Neuronal stem cell (in vitro differentiated cells): ENCODE results near the gene SSX4. TPM values are rescaled to one million over a fixed set of nuclear protein-coding genes. Genes with fewer than 3 reads are reported as not detected.
"Not testable (repeated sequence)": the region's sequence is repeated elsewhere in the genome, so short reads cannot be mapped to it uniquely, and the experiment has no call there.

Source experiments
- DNase-seq: peaks from one replicate; pipeline ENCODE4 v3.0.0-alpha.2; 2013; ENCODE audit warnings: low spot score
- H2AFZ ChIP-seq: one replicate; pipeline ENCODE4 v1.6.1; 2013; ENCODE audit warnings: mild to moderate bottlenecking, low read length, inconsistent platforms
- H2AK5ac ChIP-seq: 2 replicates; pipeline ENCODE4 v1.6.1; 2013; ENCODE audit warnings: low read depth, mild to moderate bottlenecking, inconsistent platforms, low read length, moderate library complexity, mixed read lengths
- H2BK120ac ChIP-seq: 2 replicates; pipeline ENCODE4 v1.6.1; 2013; ENCODE audit warnings: low read depth, mild to moderate bottlenecking, inconsistent platforms, low read length, moderate library complexity, mixed read lengths
- H2BK12ac ChIP-seq: one replicate; pipeline ENCODE4 v1.6.1; 2013; ENCODE audit warnings: low read length, inconsistent platforms
- H2BK15ac ChIP-seq: 2 replicates; pipeline ENCODE4 v1.6.1; 2013; ENCODE audit warnings: mild to moderate bottlenecking, low read length, inconsistent platforms, mixed read lengths
- H2BK5ac ChIP-seq: one replicate; pipeline ENCODE4 v1.6.1; 2013; ENCODE audit warnings: inconsistent platforms, mild to moderate bottlenecking, low read length, moderate library complexity
- H3K14ac ChIP-seq: one replicate; pipeline ENCODE4 v1.6.1; 2013; ENCODE audit warnings: low read length, inconsistent platforms
- H3K18ac ChIP-seq: 2 replicates; pipeline ENCODE4 v1.6.1; 2013; ENCODE audit warnings: low read length, inconsistent platforms
- H3K23ac ChIP-seq: 2 replicates; pipeline ENCODE4 v1.6.1; 2013; ENCODE audit warnings: low read depth, mild to moderate bottlenecking, mixed read lengths, low read length, inconsistent platforms; ENCODE audit not compliant: poor library complexity
- H3K27ac ChIP-seq: replicated peaks from 3 replicates; pipeline ENCODE4 v1.5.1; 2013; ENCODE audit warnings: low read length, inconsistent platforms
- H3K27me3 ChIP-seq, 3 experiments: 2 replicates each; pipeline ENCODE4 v1.6.1; 2013; ENCODE audit warnings: low read length in 3 of 3, mild to moderate bottlenecking in 2 of 3, inconsistent platforms in 1 of 3, low read depth in 1 of 3, mixed read lengths in 1 of 3, moderate library complexity in 1 of 3; ENCODE audit not compliant: control insufficient read depth in 3 of 3, insufficient read depth in 3 of 3
- H3K36me3 ChIP-seq, 2 donors: replicated peaks in 1 of 2; 2 replicates each; pipeline ENCODE4 v1.6.1; 2013; ENCODE audit warnings: low read length in 2 of 2; ENCODE audit not compliant: control insufficient read depth in 2 of 2, insufficient read depth in 2 of 2
- H3K4ac ChIP-seq: 2 replicates; pipeline ENCODE4 v1.6.1; 2013; ENCODE audit warnings: inconsistent platforms, mild to moderate bottlenecking, low read length, moderate library complexity
- H3K4me1 ChIP-seq, 2 donors: 1 replicate in 1 of 2; 2 replicates in 1 of 2; pipeline ENCODE4 v1.6.1; 2013; ENCODE audit warnings: low read length in 2 of 2, low read depth in 1 of 2; ENCODE audit not compliant: control insufficient read depth in 2 of 2, insufficient read depth in 1 of 2
- H3K4me2 ChIP-seq: one replicate; pipeline ENCODE4 v1.6.1; 2013; ENCODE audit warnings: mild to moderate bottlenecking, low read length, inconsistent platforms; ENCODE audit not compliant: insufficient read depth, poor library complexity, severe bottlenecking
- H3K4me3 ChIP-seq, 2 donors: 2 replicates each; pipeline ENCODE4 v1.5.1; 2013; ENCODE audit warnings: low read length in 2 of 2, mild to moderate bottlenecking in 2 of 2, inconsistent platforms in 1 of 2, moderate library complexity in 1 of 2
- H3K79me1 ChIP-seq: one replicate; pipeline ENCODE4 v1.6.1; 2013; ENCODE audit warnings: low read depth, mild to moderate bottlenecking, inconsistent platforms, low read length, moderate library complexity
- H3K9ac ChIP-seq: one replicate; pipeline ENCODE4 v1.6.1; 2013; ENCODE audit warnings: mild to moderate bottlenecking, low read depth, low read length, inconsistent platforms; ENCODE audit not compliant: poor library complexity
- H3K9me3 ChIP-seq, 2 donors: replicated peaks in 1 of 2; 2 replicates each; pipeline versions ENCODE3 to v1.6.1; 2013; ENCODE audit warnings: low read length in 2 of 2, mild to moderate bottlenecking in 2 of 2, inconsistent platforms in 1 of 2, low read depth in 1 of 2, mixed read lengths in 1 of 2, moderate library complexity in 1 of 2; ENCODE audit not compliant: control insufficient read depth in 2 of 2, insufficient read depth in 1 of 2
- H4K8ac ChIP-seq: one replicate; pipeline ENCODE4 v1.6.1; 2013; ENCODE audit warnings: low read depth, mild to moderate bottlenecking, inconsistent platforms, low read length, moderate library complexity
- H4K91ac ChIP-seq: one replicate; pipeline ENCODE4 v1.6.1; 2013; ENCODE audit warnings: low read length, low read depth, mild to moderate bottlenecking, inconsistent platforms; ENCODE audit not compliant: poor library complexity
- WGBS, 2 donors: extraction: QIAGEN DNeasy Blood & Tissue Kit; methylation state at CpG; one replicate each; pipeline ENCODE4 v1.1.7; 2013; ENCODE audit warnings: missing lambda C conversion rate in 2 of 2, mixed read lengths in 1 of 2; ENCODE audit not compliant: insufficient read length in 2 of 2, insufficient replicate concordance in 1 of 2; ENCODE audit errors: extremely low coverage in 2 of 2; 5-methylcytosine and 5-hydroxymethylcytosine counted together
- small RNA-seq: library from polyadenylated mRNA; stranded (forward); fragments of <200 nt; extraction: miRNeasy Mini kit (QIAGEN cat#:217004); gene quantifications from one replicate; pipeline ENCODE3, GENCODE V24; 2013; ENCODE audit not compliant: insufficient read depth

SSX4 gene

GRCh38 chrX:48430166-48430565, 46.8 kb downstream of the SSX4 start:
- H3K79me1 ChIP-seq, H3K9ac ChIP-seq, H2BK15ac ChIP-seq, H2AFZ ChIP-seq, H3K36me3 ChIP-seq, H4K8ac ChIP-seq, H3K14ac ChIP-seq, H2BK5ac ChIP-seq, H3K4me1 ChIP-seq, H3K18ac ChIP-seq, H3K23ac ChIP-seq, H3K4me2 ChIP-seq, H3K4me3 ChIP-seq, H3K27ac ChIP-seq, H2BK12ac ChIP-seq, H3K27me3 ChIP-seq, DNase-seq, H3K9me3 ChIP-seq, H4K91ac ChIP-seq, H2AK5ac ChIP-seq, H2BK120ac ChIP-seq, H3K4ac ChIP-seq: not testable (repeated sequence)
- WGBS, 2 donors: no CpG with 5 or more reads among the region's 4 CpGs

GRCh38 chrX:48433713-48434112, 50.4 kb downstream of the SSX4 start:
- not testable (repeated sequence) for H3K18ac ChIP-seq, H3K9ac ChIP-seq, H2AFZ ChIP-seq, H3K4me2 ChIP-seq, H3K27me3 ChIP-seq, H3K79me1 ChIP-seq, DNase-seq, H3K27ac ChIP-seq, H3K4me1 ChIP-seq, H2BK15ac ChIP-seq, H3K4ac ChIP-seq, H2AK5ac ChIP-seq, H4K91ac ChIP-seq, H3K4me3 ChIP-seq, H2BK120ac ChIP-seq, H2BK5ac ChIP-seq, H4K8ac ChIP-seq, H3K14ac ChIP-seq, H3K23ac ChIP-seq, H3K9me3 ChIP-seq, H3K36me3 ChIP-seq, H2BK12ac ChIP-seq
- no CpG with 5 or more reads among the region's 13 CpGs for WGBS, 2 donors

Small RNAs within 50 kb of the gene (small RNA-seq; reads per million reads assigned to genes)
- gene AL606490.4: not detected
- not detected for gene AL606490.7
- gene AL606490.9: not detected
